PFSK-1 (cell line): Measurements from ENCODE around the gene CYP8B1.

Source experiments
- FOXP2 ChIP-seq: optimal IDR thresholded peaks from 2 replicates; pipeline ENCODE3; 2011; ENCODE audit warnings: borderline replicate concordance, control low read depth, inconsistent platforms; ENCODE audit not compliant: insufficient read depth; ENCODE audit errors: extremely low read length, extremely low read depth
- POLR2AphosphoS5 ChIP-seq: IDR thresholded peaks from 2 replicates; pipeline ENCODE4 v1.6.1; 2012; ENCODE audit warnings: low read depth, mild to moderate bottlenecking, control low read depth, low read length, moderate library complexity
- TAF1 ChIP-seq: IDR thresholded peaks from 2 replicates; pipeline ENCODE4 v1.6.1; 2012; ENCODE audit warnings: low read length, control low read depth, borderline replicate concordance; ENCODE audit not compliant: insufficient read depth

DNA sequence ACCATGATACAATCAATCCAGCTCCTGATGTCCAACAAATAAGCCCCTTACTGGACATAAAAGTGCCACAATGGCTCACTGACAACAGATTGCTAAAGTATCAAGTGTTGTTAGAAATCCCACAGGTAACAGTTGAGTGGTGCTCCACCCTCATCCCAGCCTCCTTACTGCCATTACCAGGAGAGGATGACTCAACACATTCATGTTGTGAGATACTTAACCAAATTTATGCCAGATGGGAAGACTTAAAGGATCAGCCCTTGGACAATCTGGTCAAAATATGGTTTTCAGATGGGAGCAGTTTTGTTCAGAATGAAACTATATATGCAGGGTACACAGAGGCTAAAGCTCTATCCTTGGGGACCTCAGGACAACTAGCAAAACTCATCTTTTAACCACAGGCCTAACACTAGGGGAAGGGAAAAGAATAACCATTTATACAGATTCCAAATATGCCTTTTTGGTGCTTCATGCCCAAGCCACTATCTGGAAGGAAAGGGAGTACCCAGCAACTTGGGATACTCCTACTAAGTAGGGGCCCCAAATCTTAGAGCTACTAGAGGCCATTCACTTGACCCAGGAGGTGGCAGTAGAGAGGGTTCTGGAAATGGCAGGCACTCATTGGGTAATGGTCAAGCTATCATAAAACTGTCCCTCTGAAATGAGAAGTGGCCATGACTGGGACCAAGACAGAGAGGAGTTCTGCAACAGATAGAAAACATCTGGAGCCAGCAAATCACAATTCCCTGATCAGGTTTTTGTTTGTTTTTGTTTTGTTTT is 23.4 kb upstream of the CYP8B1 start:
- TF ChIP-seq FOXP2 (no peak), TAF1 (no peak), POLR2AphosphoS5 (no peak)
